HepG2 (cell line): ENCODE measurements around the gene MYO10. TPM values are rescaled to one million over a fixed set of nuclear protein-coding genes. Genes with fewer than 3 reads are reported as not detected.

Source experiments
- ATAC-seq: fragments of 200-7000 bp; cut with Tn5 transposase; 3 replicates; pipeline ENCODE4 v1.9.1; 2020; ENCODE audit warnings: mild to moderate bottlenecking, moderate library complexity
- BruUV-seq: library from RNA; stranded (reverse); fragments of 400-500 nt; replicated peaks from 2 replicates; lab custom pipeline; 2021; lab: Mats Ljungman, UMichigan
- CTCF ChIA-PET: fragments of 300-600 bp; formaldehyde crosslinking; extraction: SDS; loops from one replicate; lab custom pipeline; 2021; ENCODE audit warnings: low total read pairs, inconsistent platforms, low intra/inter-chr PET ratio; lab: Yijun Ruan, JAX
- POLR2A ChIA-PET: fragments of 350-600 bp; sonication (Branson Sonifier 250); formaldehyde crosslinking; loops from one replicate; lab custom pipeline; 2020; ENCODE audit warnings: antibody characterized with exemption, inconsistent platforms; lab: Yijun Ruan, JAX
- DNase-seq: peaks from one replicate; pipeline ENCODE4 v3.0.0-alpha.2; 2015; ENCODE audit warnings: low spot score
- FAIRE-seq: peaks from 3 replicates; lab custom pipeline; 2011; peaks lifted over from hg19 to GRCh38; lab: Jason Lieb, UNC
- H2AFZ ChIP-seq: one replicate; pipeline ENCODE4 v1.6.1; 2011; ENCODE audit warnings: low read length, inconsistent platforms
- H3K27ac ChIP-seq: fragments of 300-600 bp; 3 replicates; pipeline ENCODE4 v1.8.0; 2011; ENCODE audit warnings: mixed run types, mild to moderate bottlenecking, mixed read lengths, low read length, inconsistent platforms; ENCODE audit not compliant: insufficient read depth; ENCODE audit errors: extremely low read length
- H3K27me3 ChIP-seq, 2 experiments: fragments of 200-600 bp in 1 of 2; 2 replicates in 1 of 2; 3 replicates in 1 of 2; pipeline versions ENCODE4 v1.6.0 to v1.8.0; 2011; ENCODE audit warnings: low read length in 2 of 2, mild to moderate bottlenecking in 2 of 2, moderate library complexity in 2 of 2, inconsistent platforms in 1 of 2; ENCODE audit not compliant: insufficient read depth in 2 of 2, control insufficient read depth in 1 of 2
- H3K36me3 ChIP-seq, 2 experiments: fragments of 200-600 bp in 1 of 2; replicated peaks in 1 of 2; 2 replicates in 1 of 2; 3 replicates in 1 of 2; pipeline versions ENCODE4 v1.5.1 to v1.8.0; 2011; ENCODE audit warnings: low read length in 2 of 2, inconsistent platforms in 1 of 2; ENCODE audit not compliant: insufficient read depth in 2 of 2, control insufficient read depth in 1 of 2
- H3K4me1 ChIP-seq: 2 replicates; pipeline ENCODE4 v1.5.1; 2012; ENCODE audit warnings: low read length, inconsistent platforms; ENCODE audit not compliant: insufficient read depth
- H3K4me2 ChIP-seq: 2 replicates; pipeline ENCODE4 v1.6.0; 2011; ENCODE audit warnings: low read depth, low read length, inconsistent platforms
- H3K4me3 ChIP-seq, 3 experiments: fragments of 200-600 bp in 1 of 3; sonication (generic), shearing (Covaris generic) in 1 of 3; replicated peaks in 1 of 3; 2 replicates each; pipeline ENCODE4 v1.5.1; 2011 to 2016; ENCODE audit warnings: low read length in 3 of 3, inconsistent platforms in 2 of 3, low read depth in 2 of 3, mild to moderate bottlenecking in 2 of 3, control low read depth in 1 of 3, mixed read lengths in 1 of 3; ENCODE audit not compliant: insufficient read depth in 1 of 3
- H3K79me2 ChIP-seq: one replicate; pipeline ENCODE4 v1.6.1; 2011; ENCODE audit warnings: low read length, inconsistent platforms; ENCODE audit not compliant: insufficient read depth
- H3K9ac ChIP-seq: 2 replicates; pipeline ENCODE4 v1.6.0; 2011; ENCODE audit warnings: mild to moderate bottlenecking, low read depth, low read length, inconsistent platforms; ENCODE audit not compliant: insufficient read depth
- H3K9me3 ChIP-seq: 2 replicates; pipeline ENCODE4 v1.5.1; 2012; ENCODE audit warnings: mild to moderate bottlenecking, low read length
- H4K20me1 ChIP-seq: 2 replicates; pipeline ENCODE4 v1.6.0; 2011; ENCODE audit warnings: inconsistent platforms, mild to moderate bottlenecking, low read length, moderate library complexity; ENCODE audit not compliant: insufficient read depth
- DPF2 ChIP-seq: sonication (generic); formaldehyde crosslinking; IDR thresholded peaks from 2 replicates; pipeline ENCODE4 v1.4.0; 2020; ENCODE audit warnings: mild to moderate bottlenecking, low read depth, missing genetic modification reagents, borderline replicate concordance
- ETV6 ChIP-seq: sonication (generic); formaldehyde crosslinking; conservative IDR thresholded peaks from 2 replicates; pipeline ENCODE4 v1.4.0; 2020; ENCODE audit warnings: missing genetic modification reagents
- RAD51 ChIP-seq: fragments of 450-650 bp; IDR thresholded peaks from 2 replicates; pipeline ENCODE4 v1.6.1; 2016; ENCODE audit warnings: borderline replicate concordance
- SALL1 ChIP-seq: sonication (generic); formaldehyde crosslinking; IDR thresholded peaks from 2 replicates; pipeline ENCODE4 v1.8.0; 2022; ENCODE audit warnings: mild to moderate bottlenecking, missing genetic modification reagents
- SATB2 ChIP-seq: sonication (generic); formaldehyde crosslinking; IDR thresholded peaks from 2 replicates; pipeline ENCODE4 v1.5.0; 2020; ENCODE audit warnings: missing genetic modification reagents
- SMC3 ChIP-seq: IDR thresholded peaks from 2 replicates; pipeline ENCODE4 v1.6.1; 2011; ENCODE audit warnings: low read length, improper control_type of control experiment
- U2AF1 ChIP-seq: fragments of 200-400 bp; formaldehyde crosslinking; optimal IDR thresholded peaks from 2 replicates; pipeline ENCODE3; 2017; ENCODE audit warnings: mild to moderate bottlenecking, low read depth, low read length
- ZNF407 ChIP-seq: sonication (generic); formaldehyde crosslinking; IDR thresholded peaks from one replicate; pipeline ENCODE4 v1.5.1; 2020; ENCODE audit warnings: mild to moderate bottlenecking, missing genetic modification reagents; ENCODE audit errors: not compliant biosample characterization
- ZNF460 ChIP-seq: sonication (generic); formaldehyde crosslinking; IDR thresholded peaks from 2 replicates; pipeline ENCODE4 v1.5.1; 2020; ENCODE audit warnings: missing genetic modification reagents, mild to moderate bottlenecking, borderline replicate concordance
- WGBS: methylation state at CpG from one replicate; pipeline ENCODE4 v1.1.6; 2017; ENCODE audit warnings: low lambda C conversion rate; 5-methylcytosine and 5-hydroxymethylcytosine counted together
- in situ Hi-C: cut with HindIII; loops from 2 replicates; pipeline ENCODE4 v1.10.0; 2017; ENCODE audit warnings: low pct_unique_long_range_greater_than_20kb; ENCODE audit not compliant: extremely low pct_ligation_motif_present
- intact Hi-C: fragments of 100-400 bp; cut with micrococcal nuclease; formaldehyde crosslinking; loops from one replicate; pipeline ENCODE4 v1.10.0; 2022; ENCODE audit not compliant: unreplicated experiment
- polyA plus RNA-seq, 8 experiments: library from polyadenylated mRNA; depleted of rRNA in 3 of 8; stranded (reverse) in 7 of 8; unstranded in 1 of 8; fragments of >200 nt; fragmentation: Illumina TruSeq in 4 of 8; extraction: Trizol in 4 of 8; gene quantifications; 2 replicates each; pipeline versions ENCODE4 v1.2.1 to v1.2.3, GENCODE V29; 2011 to 2016; ENCODE audit warnings: low read depth in 4 of 8, missing spikeins in 1 of 8, mixed read lengths in 1 of 8; ENCODE audit not compliant: insufficient read depth in 1 of 8
- total RNA-seq, 5 experiments: library from RNA; depleted of rRNA; stranded (reverse); fragments of >200 nt; fragmentation: Illumina TruSeq; extraction: Trizol; gene quantifications; 2 replicates each; pipeline ENCODE4 v1.2.3, GENCODE V29; 2016; ENCODE audit warnings: low read depth in 1 of 5
- TF ChIP-seq, protein P1 (sequence below), 2 experiments: fragments of 450-650 bp in 1 of 2; sonication (generic) in 1 of 2; formaldehyde crosslinking; IDR thresholded peaks; 2 replicates each; pipeline versions ENCODE4 v1.5.0 to v1.8.0; 2020 to 2022; ENCODE audit warnings: mild to moderate bottlenecking in 1 of 2, missing genetic modification reagents in 1 of 2
- TF ChIP-seq, protein P2 (sequence below): conservative IDR thresholded peaks from 2 replicates; pipeline ENCODE4 v1.6.1; 2018; ENCODE audit warnings: missing genetic modification reagents

MYO10 gene
- total and polyA plus RNA-seq, 2 of the 13 experiments (the other 11 are each of a cell fraction or from before 2014, with no cell fraction given): 4.5 to 14.0 TPM

DNA sequence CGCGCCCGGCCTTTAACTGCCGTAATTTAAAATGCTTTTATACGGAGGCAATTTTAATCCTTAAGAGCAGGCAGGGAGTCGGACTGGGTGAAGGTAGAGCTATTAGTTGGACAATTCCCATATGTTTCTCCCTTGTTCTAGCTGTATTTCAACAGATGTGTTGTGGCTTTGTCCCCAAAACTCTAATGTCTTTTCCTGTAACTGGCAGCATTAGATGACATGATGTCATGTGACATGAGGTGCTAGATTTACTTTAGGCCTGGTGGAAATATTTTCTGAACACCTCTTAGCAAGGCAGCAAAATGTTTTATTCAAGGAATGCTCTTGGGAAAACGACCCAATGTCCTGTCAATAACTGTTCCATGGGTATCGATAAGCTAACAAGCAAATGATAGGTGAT, 8.5 kb downstream of the MYO10 start (continued):
- no peak for TF ChIP-seq DPF2
- TF ChIP-seq SATB2: no peak
- TF ChIP-seq ETV6 (CRISPR knock-in tag): no peak
- TF ChIP-seq, all 625 proteins: peak for 0

DNA sequence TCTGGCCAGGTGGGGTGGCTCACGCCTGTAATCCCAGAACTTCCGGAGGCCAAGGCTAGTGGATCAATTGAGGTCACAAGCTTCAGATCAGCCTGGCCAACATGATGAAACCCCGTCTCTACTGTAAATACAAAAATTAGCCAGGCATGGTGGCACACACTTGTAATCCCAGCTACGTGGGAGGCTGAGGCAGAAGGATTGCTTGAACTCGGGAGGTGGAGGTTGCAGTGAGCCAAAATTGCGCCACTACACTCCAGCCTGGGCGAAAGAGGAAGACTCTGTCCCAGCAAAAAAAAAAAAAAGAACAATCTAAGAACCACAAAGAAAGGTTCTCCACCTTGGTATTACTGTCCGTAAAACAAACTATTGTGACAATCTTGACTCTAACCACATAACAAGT, 9.7 kb downstream of the MYO10 start:
- in situ Hi-C loops (no loop called here), intact Hi-C loops (no loop called here)
- Histone ChIP-seq H4K20me1 (no peaks in the 10 kb centered on the region), H3K9me3 (no peaks in the 10 kb centered on the region), H3K36me3 (no peaks in the 10 kb centered on the region), H3K79me2 (no peaks in the 10 kb centered on the region), H3K4me1 (no peaks in the 10 kb centered on the region), H3K4me3 (no peak overlapping the region), H3K9ac (no peak overlapping the region), H3K27ac (no peak overlapping the region), H3K4me2 (no peak overlapping the region), H2AFZ (no peak overlapping the region), H3K27me3 (no peaks in the 10 kb centered on the region)
- ChIA-PET CTCF (no interaction called here), POLR2A (no interaction called here)
- DNase-seq (no peak), ATAC-seq (no peak), FAIRE-seq (no peak)
- WGBS: 29% methylated on average over 8 of the region's 8 CpGs
- BruUV-seq: no TSS peak
- TF ChIP-seq, protein P1, sequence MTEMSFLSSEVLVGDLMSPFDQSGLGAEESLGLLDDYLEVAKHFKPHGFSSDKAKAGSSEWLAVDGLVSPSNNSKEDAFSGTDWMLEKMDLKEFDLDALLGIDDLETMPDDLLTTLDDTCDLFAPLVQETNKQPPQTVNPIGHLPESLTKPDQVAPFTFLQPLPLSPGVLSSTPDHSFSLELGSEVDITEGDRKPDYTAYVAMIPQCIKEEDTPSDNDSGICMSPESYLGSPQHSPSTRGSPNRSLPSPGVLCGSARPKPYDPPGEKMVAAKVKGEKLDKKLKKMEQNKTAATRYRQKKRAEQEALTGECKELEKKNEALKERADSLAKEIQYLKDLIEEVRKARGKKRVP (CRISPR knock-in tag; IDR thresholded peaks at IDR 0.05): 0 out of 4 replicates have a peak, but pooled peaks of 1 of the 2 experiments have one; percentile 39
- TF ChIP-seq ZNF407 (no peak), SALL1 (CRISPR knock-in tag) (0 out of 2 replicates have a peak, but pooled peaks have one; percentile 31), SMC3 (no peak), ZNF460 (CRISPR knock-in tag) (peak; percentile 55; the same call in 1 of the 2 replicates), U2AF1 (no peak), RAD51 (no peak)
- TF ChIP-seq, protein P2, sequence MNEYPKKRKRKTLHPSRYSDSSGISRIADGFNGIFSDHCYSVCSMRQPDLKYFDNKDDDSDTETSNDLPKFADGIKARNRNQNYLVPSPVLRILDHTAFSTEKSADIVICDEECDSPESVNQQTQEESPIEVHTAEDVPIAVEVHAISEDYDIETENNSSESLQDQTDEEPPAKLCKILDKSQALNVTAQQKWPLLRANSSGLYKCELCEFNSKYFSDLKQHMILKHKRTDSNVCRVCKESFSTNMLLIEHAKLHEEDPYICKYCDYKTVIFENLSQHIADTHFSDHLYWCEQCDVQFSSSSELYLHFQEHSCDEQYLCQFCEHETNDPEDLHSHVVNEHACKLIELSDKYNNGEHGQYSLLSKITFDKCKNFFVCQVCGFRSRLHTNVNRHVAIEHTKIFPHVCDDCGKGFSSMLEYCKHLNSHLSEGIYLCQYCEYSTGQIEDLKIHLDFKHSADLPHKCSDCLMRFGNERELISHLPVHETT (CRISPR knock-in tag): no peak
